Jurkat, Clone E6-1 (cell line): ENCODE data around the gene RAI1. TPM values are rescaled to one million over a fixed set of nuclear protein-coding genes. Genes with fewer than 3 reads are reported as not detected.
"Not testable (repeated sequence)": the region's sequence is repeated elsewhere in the genome, so short reads cannot be mapped to it uniquely, and the experiment has no call there.

Experiments used
- DNase-seq: peaks from one replicate; pipeline ENCODE4 v3.0.0-alpha.2; 2011; ENCODE audit warnings: low read depth, low spot score
- H3K4me3 ChIP-seq: 2 replicates; pipeline ENCODE4 v1.5.1; 2011; ENCODE audit warnings: mild to moderate bottlenecking, low read length, control low read depth, moderate library complexity
- polyA plus RNA-seq: library from polyadenylated mRNA; unstranded; fragments of >200 nt; gene quantifications from one replicate; pipeline ENCODE4 v1.2.1, GENCODE V29; 2012; ENCODE audit warnings: missing spikeins; ENCODE audit not compliant: insufficient read length, insufficient read depth

Gene RAI1
- 16.2 TPM for polyA plus RNA-seq

- peak within 1 kb of the TSS; percentile 74 for H3K4me3 ChIP-seq
- DNase-seq, result no peak
Measured at GRCh38 chr17:17681187-17681743, at the start of gene RAI1. RAI1 (plus strand) TSS chr17:17681458; CDS start chr17:17792949, 111,491 bp downstream.

- not testable (repeated sequence) for DNase-seq, H3K4me3 ChIP-seq
Measured at GRCh38 chr17:17632690-17633089, 48.6 kb upstream of the RAI1 start.

GRCh38 chr17:17633310-17633709 is 47.9 kb upstream of the RAI1 start:
- H3K4me3 ChIP-seq, result no peak overlapping the region
- no peak for DNase-seq

- no peak overlapping the region for H3K4me3 ChIP-seq
- DNase-seq, result no peak
Measured at GRCh38 chr17:17635126-17635525, 46.1 kb upstream of the RAI1 start.

- DNase-seq, result not testable (repeated sequence)
Measured at GRCh38 chr17:17635537-17636271, 45.6 kb upstream of the RAI1 start.

GRCh38 chr17:17636272-17636885 is 44.9 kb upstream of the RAI1 start:
- H3K4me3 ChIP-seq, result no peak overlapping the region
- no peak for DNase-seq

More at GRCh38 chr17:17635537-17636271, 45.6 kb upstream of the RAI1 start:
- not testable (repeated sequence) for H3K4me3 ChIP-seq

GRCh38 chr17:17638467-17638866 is 42.8 kb upstream of the RAI1 start:
- H3K4me3 ChIP-seq, result no peak overlapping the region
- no peak for DNase-seq

- H3K4me3 ChIP-seq, DNase-seq: not testable (repeated sequence)
Measured at GRCh38 chr17:17639661-17640270, 41.5 kb upstream of the RAI1 start.

- DNase-seq, result peak; percentile 72
- H3K4me3 ChIP-seq, result no peak overlapping the region
Measured at GRCh38 chr17:17641621-17642409, 39.4 kb upstream of the RAI1 start.

GRCh38 chr17:17645148-17645547 is 36.1 kb upstream of the RAI1 start:
- H3K4me3 ChIP-seq, DNase-seq: not testable (repeated sequence)

GRCh38 chr17:17645961-17646360 is 35.3 kb upstream of the RAI1 start:
- no peak for DNase-seq
- no peak overlapping the region for H3K4me3 ChIP-seq

- H3K4me3 ChIP-seq, result no peak overlapping the region
- DNase-seq, result no peak
Measured at GRCh38 chr17:17647524-17648178, 33.6 kb upstream of the RAI1 start.

GRCh38 chr17:17648762-17649161 is 32.5 kb upstream of the RAI1 start:
- no peak overlapping the region for H3K4me3 ChIP-seq
- DNase-seq, result no peak

GRCh38 chr17:17650959-17651358 is 30.3 kb upstream of the RAI1 start:
- no peak overlapping the region for H3K4me3 ChIP-seq

GRCh38 chr17:17653343-17653742 is 27.9 kb upstream of the RAI1 start:
- DNase-seq, result no peak
- no peak overlapping the region for H3K4me3 ChIP-seq

More at GRCh38 chr17:17650959-17651358, 30.3 kb upstream of the RAI1 start:
- no peak for DNase-seq

- no peak for DNase-seq
- no peak overlapping the region for H3K4me3 ChIP-seq
Measured at GRCh38 chr17:17659340-17659739, 21.9 kb upstream of the RAI1 start.

GRCh38 chr17:17661134-17661533 is 20.1 kb upstream of the RAI1 start:
- H3K4me3 ChIP-seq, result no peak overlapping the region
- DNase-seq, result no peak

GRCh38 chr17:17661834-17662385 is 19.3 kb upstream of the RAI1 start:
- no peak overlapping the region for H3K4me3 ChIP-seq
- DNase-seq, result no peak
